HuH-7.5 (cell line): ENCODE data around the gene CMSS1.
"Not testable (repeated sequence)": the region's sequence is repeated elsewhere in the genome, so short reads cannot be mapped to it uniquely, and the experiment has no call there.

Source experiments
- DNase-seq: peaks from one replicate; pipeline ENCODE4 v3.0.0; 2011; ENCODE audit warnings: low spot score

CMSS1 gene

DNA sequence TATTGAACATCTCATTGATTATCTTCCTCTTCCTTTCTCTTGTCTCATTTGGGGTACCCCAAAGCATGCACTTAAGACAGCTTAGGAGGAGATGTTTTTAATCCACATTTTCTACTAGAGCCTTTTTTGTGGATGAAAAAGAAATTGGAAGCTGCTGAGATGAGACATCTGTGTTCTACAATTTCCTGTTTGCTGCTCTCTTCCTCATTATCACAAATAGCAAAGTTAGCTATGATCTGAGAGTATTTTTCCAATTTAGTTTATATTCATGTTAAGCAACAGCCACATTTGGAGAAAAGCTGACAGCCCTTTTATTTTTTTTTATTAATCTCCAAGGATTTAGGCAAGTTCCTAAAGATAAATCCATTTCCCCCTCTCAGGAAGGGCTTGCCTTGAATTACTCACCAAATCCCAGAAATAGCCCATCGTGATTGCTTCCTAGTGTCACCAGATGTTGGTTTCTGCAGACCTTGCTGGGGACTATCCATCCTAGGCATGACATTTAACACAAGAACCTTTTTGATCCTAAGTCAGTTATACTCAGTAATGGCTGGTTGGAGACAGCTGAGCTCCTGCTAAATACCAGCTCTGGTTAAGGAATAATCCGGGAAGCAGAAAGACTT lies 367.4 kb downstream of the CMSS1 start:
- no peak for DNase-seq

DNA sequence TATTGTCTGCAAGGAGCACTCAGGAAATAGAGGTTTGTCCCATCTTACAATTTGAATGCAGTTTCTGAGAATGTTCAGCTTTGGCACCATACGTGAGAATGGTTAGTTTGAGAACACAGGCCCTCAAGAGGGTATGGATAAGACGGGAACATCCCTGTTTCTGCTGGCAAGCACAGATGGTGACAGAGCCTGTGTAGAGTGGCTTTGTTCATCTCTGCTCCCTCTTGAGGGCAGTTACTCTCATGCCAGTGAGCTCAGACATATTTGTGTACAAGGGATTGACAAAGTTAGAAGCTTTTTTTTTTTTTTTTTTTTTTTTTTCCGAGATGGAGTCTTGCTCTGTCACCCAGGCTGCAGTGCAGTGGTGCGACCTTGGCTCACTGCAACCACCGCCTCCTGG lies 368.2 kb downstream of the CMSS1 start:
- no peak for DNase-seq

DNA sequence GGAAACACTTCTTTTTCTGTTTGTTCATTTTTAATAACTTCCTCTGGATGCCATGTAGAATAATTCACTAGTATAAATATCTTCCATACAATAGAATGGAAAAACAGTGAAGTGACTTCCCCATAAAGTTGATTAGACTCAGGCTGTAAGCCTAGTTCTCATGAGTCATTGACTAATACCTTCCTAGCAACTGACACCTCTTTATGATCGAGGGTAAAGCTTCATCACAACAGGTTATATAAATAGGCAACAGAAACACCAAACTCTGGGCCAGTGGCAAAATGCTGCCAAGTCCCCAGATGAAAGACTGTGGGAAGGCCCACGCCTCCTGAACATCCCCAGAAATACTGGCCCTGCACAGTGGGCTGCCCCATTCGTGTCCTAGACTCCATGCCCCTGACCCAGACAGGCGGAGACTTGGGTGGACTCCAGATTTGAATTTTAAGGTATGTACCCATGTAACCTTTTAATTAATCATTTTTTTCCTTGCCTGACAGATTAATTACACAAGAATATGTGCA lies 371.8 kb downstream of the CMSS1 start:
- no peak for DNase-seq

DNA sequence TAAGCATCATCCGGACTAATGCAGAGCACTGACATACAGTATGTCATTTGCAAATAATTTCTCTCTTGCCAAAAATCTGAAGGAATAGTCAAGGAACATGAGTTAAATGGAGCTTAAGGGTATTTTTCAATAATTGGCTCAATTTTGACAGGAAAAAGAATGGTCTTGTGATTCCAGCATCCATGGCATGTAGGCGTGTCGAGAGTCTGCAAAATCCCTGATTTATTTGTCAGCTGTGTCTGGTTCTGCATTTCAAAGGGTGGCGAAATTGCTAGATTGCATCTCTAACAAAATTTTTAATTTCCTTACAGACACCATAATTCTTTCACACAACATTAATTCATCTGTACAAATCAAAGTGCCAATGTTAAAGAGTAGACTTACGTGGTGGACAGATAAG lies 377.7 kb downstream of the CMSS1 start:
- DNase-seq = no peak

DNA sequence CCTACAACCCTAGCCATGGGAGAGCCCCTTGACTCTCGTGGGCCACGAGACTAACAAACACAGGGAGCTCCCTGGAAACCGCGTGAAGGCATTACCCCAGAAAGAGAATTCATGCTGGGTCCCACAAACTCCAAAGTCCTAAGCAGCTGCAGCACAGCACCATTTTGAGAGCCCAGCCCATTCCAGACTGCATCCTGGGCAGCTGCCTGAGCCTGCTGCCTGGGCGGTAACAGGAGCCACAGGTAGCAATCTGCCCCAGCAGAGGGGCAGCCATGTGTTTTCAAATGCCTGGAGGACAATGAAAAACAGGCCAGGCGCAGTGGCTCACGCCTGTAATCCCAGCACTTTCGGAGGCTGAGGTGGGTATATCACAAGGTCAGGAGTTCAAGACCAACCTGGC lies 380.2 kb downstream of the CMSS1 start:
- DNase-seq = no peak

DNA sequence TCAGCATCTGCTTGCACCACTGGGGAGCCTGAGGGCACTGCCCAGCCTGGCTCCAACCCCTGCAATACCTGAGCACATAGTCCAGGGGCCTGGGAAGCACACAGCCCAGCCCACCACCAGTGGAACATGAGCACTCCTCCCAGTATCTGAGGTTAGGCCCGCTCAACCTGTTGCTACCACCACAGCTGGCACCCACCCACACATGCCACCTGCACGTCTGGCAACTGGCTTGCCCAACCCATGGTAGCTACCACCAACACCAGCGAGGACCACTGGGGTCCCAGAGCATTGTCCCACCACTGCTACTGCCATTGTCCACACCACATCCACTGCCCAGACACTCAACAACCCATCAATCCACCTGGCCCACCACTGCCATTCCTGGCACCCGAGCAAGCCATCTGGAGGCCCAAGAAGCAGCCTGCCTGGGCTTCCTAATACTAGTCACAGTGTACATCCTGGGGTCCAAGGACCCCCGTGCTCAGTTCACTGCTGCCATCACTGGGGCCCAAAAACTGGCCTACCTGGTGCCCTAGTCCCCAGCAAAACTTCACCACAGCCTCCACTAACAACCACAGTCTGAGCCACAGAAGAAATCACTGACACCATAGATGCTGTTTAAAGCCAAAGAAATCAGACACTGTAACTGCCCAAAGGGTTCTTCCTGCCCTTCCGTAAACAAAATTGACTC lies 381.1 kb downstream of the CMSS1 start:
- DNase-seq = no peak

DNA sequence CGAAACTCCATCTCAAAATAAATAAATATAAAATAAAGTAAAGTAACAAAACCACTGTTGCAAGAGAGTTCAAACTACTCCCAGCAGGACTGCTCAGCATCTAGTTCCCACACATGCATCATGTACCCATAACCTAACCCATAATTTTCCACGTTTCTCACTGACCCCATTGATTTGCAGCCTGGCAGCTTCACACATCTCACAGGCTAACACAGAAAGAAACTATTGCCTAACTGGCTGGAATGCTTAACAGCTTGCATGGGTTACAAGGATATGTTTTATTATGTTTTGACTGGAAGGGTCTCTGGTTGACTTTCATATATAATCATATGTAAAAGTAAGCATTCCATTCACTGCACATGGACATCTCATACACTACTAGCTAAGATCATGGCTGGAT lies 387.5 kb downstream of the CMSS1 start:
- DNase-seq = no peak

DNA sequence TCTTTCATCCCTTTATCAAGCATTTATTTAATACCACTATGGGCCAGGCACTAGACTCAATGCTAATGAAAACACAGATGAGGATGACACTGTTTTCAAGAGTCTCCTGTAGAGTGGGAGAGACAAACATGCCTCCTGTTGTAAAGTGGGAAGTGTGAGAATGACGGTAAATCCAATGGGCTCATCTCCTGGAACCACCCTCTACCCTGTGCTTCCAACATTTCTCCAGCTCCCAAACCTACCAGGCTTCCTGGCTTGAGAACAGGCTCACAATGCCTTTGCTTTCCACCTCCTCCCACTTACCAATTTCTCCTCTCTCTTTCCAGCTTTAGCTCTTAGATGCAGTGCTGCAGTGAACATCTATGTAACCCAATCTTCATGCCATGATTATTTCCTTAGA lies 389.0 kb downstream of the CMSS1 start:
- DNase-seq = no peak

DNA sequence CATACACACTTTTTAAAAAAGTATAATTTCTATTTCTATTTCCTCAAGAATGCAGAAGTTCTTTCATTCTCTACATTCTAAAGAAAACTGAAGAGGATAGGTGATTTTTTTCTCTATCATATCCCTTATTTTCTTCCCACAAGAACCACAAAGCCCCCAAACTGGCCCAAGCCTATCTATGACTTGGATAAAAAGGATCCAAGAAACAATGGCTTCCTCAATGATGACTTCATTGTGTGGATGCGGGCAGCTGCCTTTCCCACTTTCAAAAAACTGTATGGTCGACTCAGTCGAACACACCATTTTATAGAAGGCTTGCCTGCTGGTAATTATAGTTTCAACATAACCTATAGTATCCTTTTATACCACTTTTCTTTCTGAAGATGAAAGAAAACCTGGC lies 390.2 kb downstream of the CMSS1 start:
- DNase-seq = no peak

DNA sequence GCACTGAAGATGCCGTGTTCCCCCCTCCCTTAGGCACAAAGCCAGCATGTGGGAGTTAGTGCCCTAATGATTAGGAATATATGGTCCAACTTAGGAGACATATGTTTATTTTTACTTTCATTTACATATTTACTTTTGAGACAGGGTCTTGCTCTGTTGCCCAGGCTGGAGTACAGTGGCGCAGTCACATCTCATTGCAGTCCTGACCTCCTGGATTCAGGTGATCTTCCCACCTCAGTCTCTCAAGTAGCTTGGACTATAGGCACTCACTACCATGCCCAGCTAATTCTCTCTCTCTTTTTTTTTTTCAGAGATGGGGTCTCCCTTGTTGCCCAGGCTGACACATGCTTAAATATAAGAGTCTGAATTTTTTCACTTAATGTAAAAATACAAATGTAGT lies 391.5 kb downstream of the CMSS1 start:
- DNase-seq = no peak

DNA sequence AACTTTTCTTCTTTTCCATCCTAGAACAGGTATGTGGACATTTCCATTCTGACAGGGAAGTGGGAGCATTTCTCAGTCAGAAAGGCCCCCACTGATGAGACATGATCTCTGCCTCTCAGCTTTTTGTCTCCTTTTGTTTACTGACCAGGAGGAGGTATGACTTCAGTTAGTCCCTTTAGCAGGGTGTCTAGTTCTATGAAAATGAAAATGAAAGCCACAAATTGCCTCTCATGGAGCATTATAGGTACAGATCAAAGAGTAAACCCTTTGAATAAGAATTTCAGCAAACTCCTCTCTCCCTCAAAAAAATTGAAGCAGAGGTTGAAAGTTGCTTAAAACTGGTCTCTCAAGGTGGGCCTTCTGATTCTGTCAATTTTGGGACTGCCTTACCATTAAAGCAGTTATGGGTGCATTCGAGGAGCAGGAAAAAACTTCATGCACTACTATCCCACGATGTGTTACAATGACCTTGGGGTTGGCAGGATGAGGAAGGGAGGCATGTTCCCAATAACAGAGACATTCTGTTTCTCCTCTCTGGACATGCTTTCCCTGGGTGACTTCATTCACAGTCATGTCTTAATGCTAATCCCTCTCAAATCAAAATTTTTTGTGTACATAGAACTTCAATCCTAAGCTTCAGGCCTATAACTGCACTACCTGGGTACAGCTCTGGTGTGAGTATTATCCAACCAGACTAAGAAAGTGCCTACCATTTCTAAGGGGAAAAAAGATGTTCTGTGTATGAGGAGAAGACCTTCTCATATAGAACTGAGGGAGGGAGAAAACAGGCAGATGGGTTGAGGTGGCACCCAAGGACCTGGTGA lies 392.5 kb downstream of the CMSS1 start:
- no peak for DNase-seq

DNA sequence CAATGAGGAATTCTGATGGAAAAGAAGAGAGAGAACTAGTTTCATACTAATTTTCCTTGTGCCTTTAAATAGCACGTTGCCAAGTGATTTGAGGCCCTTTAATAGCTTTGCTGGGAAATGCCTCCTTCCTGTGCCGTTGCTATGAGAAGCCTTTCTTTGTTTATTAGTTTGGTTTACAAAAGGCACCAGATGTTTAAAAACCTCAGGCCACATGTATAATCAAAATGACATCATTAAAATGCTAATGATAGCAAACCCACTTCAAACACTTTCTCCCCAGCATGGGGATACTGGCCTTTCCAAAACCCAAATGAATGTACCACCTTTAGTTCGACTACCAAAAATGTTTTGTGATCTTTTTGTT lies 393.1 kb downstream of the CMSS1 start:
- no peak for DNase-seq

DNA sequence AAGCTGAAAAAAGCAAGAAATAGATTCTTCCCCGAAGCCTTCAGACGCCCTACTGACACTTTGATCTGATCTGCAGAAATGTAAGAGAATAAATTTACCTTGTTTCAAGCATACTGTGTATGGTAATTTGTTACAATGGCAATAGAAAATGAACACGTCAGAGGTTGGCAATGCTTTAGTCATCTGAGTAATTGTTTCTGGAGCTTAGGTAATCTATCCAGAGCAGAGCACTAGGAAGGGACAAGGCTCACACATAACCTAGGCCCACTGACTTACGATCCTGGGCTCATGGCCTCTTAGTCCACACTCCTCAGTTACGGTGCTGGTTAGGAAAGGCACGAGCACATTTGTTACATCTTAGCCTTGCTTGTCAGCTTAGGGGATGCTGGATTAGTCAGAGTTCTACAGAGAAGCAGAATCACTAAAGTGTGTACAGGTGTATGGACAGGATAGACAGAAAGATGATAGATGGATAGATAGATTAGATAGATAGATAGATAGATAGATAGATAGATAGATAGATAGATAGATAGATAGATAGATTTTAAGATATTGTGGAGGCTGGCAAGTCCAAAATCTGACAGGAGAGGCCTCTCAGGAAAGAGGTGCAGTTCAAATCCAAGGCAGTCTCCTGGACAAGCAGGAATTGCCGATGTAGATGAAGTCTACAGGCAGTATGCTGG lies 396.4 kb downstream of the CMSS1 start:
- DNase-seq = no peak

DNA sequence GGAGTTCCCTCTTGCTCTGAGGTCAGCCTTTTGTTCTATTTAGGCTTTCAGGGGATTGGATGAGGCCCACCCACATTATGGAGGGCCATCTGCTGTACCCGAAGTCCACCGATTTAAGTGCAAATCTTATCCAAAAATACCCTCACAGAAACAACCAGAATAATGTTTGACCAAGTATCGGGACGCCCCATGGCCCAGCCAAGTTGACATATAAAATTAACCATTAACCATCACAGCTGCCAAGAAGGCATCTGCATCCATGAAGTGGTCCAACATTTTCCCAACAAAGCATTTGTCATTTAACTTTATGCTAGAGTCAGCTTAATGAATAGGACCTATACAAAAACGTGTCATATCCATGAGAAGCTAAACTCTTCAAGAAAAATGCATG lies 396.9 kb downstream of the CMSS1 start:
- no peak for DNase-seq

DNA sequence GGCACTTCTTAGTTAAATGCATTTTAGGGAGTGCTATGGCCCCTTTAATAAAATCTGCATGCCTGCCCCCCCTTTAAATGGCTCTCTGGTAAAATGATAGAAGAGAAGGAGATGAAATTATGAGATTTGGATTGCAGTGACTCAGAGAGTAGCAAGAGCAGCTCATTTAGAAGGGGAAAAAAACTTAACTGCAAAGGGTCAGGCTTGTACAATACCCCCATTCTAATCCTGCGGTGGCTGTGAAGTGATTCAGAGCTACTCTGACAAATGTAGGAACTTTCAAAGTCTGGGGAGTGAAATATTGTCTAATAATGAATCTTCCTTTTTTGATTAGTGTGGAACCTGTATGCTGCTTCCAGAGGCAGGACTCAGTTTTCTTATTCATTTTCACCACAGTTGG lies 399.1 kb downstream of the CMSS1 start:
- DNase-seq = no peak

DNA sequence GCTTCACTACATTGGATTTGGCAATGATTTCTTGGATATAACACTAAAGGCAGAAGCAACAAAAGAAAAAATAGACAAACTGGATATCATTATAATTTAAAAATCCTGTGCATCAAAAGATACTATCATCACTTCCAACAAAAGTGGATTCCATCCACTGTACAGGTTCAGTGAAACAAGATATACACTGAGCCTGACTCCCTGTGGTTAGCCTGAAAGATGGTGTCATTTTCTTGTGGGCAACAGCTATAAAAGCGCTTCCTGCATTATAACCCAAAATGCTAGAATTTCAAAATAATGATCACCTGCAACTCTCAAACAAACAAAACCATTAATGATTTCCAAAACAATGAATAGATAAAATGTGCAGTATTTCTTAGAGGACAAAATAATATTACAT lies 403.5 kb downstream of the CMSS1 start:
- DNase-seq = no peak

DNA sequence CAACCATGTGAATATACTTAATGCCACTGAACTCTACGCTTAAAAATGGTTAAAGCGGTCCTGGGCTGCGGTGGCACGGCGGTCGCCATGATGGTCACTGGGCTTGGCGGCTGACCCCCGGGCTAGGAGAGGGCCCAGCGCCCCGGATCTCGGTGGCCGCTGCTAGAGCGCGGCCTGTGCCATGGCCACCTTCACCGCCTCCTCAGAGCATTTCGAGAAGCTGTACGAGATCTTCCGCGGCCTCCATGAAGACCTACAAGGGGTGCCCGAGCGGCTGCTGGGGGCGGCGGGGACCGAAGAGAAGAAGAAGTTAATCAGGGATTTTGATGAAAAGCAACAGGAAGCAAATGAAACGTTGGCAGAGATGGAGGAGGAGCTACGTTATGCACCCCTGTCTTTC lies 407.5 kb downstream of the CMSS1 start:
- DNase-seq = no peak

DNA sequence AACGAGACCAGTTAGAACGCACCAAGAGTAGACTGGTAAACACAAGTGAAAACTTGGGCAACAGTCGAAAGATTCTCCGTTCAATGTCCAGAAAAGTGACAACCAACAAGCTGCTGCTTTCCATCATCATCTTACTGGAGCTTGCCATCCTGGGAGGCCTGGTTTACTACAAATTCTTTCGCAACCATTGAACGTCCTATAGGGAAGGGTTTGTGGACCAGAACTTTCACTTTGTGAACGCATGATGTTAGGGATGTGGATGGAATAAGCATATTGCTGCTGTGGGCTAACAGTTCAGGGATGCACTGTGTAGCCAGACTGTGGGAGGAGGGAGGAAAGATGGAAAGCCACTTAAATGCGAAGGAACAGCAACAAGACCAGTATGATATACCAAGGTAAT lies 408.2 kb downstream of the CMSS1 start:
- DNase-seq = no peak

DNA sequence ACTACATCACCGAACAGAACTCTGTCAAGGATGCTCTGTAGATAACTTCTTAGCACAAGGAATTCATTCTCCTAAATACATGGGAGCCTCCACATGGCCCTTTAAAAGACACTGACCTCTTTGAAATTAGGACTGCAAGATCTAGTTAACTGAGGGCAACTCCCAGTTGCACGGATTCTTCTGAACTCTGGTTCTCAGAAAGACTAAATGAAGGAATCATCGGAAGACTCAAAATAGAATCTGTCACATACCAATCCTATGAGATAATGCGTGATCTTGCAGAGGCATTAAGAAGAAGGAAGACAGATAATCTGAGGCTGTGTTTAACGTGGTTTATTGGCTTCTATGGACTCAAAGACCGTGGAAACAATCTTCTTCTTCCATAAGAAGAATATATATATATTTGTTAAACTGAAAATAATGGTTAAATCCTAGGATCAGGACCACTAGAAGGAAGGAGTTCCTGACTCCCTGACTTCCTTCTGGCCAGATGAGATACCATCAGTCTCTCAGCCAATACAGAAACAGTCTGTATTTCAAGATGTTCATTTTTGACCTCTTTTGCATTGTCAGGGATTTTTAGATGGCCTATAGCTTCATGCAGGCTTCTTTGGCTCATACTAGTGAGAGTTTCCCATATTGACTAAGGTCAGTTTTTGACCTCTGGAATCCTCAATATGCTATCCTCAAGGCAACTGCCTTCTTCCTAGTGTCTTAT lies 409.2 kb downstream of the CMSS1 start:
- DNase-seq = no peak

DNA sequence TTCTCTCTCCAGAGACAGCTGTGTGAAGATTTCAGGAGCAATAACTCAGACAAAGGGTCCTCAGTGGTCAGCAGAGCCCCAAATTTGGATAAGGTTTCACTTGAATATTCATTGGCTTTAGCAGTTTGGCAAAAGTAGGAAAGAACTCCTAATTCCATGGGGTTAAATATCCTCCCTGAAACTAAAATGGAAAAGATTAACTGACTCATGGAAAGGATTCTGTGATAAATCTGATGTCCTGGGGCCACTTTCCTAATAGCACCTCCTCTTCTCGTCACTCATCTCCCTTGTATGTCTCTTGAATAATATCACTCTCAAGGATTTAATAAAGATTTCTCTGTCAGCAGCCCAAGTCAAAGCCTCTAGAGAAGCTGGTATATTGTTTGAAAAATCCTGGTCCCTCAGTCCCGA lies 409.9 kb downstream of the CMSS1 start:
- no peak for DNase-seq

DNA sequence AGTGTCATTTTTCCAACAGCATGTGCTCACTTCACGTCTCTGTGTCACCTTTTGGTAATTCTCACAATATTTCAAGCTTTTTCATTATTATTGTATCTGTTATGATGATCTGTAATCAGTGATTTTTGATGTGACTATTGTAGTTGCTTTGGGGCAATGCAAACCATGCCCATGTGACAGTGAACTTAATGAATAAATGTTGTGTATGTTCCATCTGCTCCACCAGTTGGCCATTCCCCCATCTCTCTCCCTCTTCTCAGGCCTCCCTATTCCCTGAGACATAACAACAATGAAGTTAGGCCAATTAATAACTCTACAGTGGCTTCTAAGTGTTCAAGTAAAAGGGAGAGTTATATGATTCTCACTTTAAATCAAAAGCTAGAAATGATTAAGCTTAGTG lies 410.6 kb downstream of the CMSS1 start:
- no peak for DNase-seq

DNA sequence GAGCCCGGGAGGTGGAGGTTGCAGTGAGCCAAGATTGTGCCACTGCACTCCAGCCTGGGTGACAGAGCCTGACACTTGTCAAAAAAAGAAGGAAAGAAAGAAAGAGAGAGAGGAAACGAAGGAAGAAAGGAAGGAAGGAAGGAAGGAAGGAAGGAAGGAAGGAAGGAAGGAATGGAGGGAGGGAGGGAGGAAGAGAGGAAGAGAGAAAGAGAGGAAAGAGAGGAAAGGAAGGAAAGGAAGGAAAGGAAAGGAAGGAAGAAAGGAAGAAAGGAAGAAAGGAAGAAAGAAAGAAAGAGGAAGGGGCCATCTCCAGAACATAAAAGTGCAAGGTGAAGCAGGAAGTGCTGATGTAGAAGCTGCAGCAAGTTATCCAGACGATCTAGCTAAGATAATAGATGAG lies 411.5 kb downstream of the CMSS1 start:
- DNase-seq = not testable (repeated sequence)
